AG04449 (cell line): ENCODE data around the gene TDRD7.
"Not testable (repeated sequence)": the region's sequence is repeated elsewhere in the genome, so short reads cannot be mapped to it uniquely, and the experiment has no call there.

Experiments used
- CTCF ChIA-PET: fragments of 350-600 bp; formaldehyde crosslinking; extraction: SDS; loops from one replicate; lab custom pipeline; 2021; ENCODE audit warnings: antibody characterized with exemption; lab: Yijun Ruan, JAX
- POLR2A ChIA-PET: fragments of 400-600, 350-600 bp; formaldehyde crosslinking; extraction: SDS; loops from one replicate; lab custom pipeline; 2020; ENCODE audit warnings: antibody characterized with exemption, inconsistent platforms; lab: Yijun Ruan, JAX
- DNase-seq: peaks from one replicate; pipeline ENCODE4 v3.0.0-alpha.2; 2010; ENCODE audit warnings: low read depth, low spot score
- H3K4me3 ChIP-seq: 2 replicates; pipeline ENCODE4 v1.5.1; 2011; ENCODE audit warnings: low read depth, mild to moderate bottlenecking, control low read depth, low read length
- TF ChIP-seq, protein P1 (sequence below): IDR thresholded peaks from one replicate; pipeline ENCODE4 v1.5.1; 2011; ENCODE audit warnings: mild to moderate bottlenecking, moderate library complexity, low read length, control low read depth, inconsistent platforms; ENCODE audit not compliant: insufficient read depth; ENCODE audit errors: missing control alignments

TDRD7 gene

DNA sequence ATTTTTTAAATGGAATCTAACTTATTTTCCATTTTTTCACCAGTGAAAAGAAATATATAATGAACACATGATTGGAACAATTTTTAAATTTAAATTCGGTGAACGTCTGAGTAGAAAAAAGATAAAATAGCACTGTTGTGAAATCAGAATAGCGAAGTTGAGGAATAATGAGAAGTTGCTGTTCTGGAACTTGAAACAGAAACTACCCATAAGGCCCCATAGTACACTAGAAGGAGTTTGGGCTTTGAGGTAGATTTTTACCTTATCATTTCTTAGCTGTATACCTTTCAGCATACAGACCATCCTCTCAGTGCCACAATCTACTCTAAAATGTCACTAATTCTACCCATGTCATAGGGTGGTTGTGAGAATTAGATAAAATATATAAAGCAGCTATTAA is 35.1 kb downstream of the TDRD7 start:
- DNase-seq, result no peak
- TF ChIP-seq, protein P1, sequence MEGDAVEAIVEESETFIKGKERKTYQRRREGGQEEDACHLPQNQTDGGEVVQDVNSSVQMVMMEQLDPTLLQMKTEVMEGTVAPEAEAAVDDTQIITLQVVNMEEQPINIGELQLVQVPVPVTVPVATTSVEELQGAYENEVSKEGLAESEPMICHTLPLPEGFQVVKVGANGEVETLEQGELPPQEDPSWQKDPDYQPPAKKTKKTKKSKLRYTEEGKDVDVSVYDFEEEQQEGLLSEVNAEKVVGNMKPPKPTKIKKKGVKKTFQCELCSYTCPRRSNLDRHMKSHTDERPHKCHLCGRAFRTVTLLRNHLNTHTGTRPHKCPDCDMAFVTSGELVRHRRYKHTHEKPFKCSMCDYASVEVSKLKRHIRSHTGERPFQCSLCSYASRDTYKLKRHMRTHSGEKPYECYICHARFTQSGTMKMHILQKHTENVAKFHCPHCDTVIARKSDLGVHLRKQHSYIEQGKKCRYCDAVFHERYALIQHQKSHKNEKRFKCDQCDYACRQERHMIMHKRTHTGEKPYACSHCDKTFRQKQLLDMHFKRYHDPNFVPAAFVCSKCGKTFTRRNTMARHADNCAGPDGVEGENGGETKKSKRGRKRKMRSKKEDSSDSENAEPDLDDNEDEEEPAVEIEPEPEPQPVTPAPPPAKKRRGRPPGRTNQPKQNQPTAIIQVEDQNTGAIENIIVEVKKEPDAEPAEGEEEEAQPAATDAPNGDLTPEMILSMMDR, result no peak
- ChIA-PET POLR2A (no interaction called here), CTCF (interaction anchor here (0.9 to 2.3 kb wide), 3 partner anchors 20 to 152 kb away, joined by 4 to 9 read pairs (median 5); no protein-coding TSS in a partner anchor)
- no peak overlapping the region for H3K4me3 ChIP-seq

DNA sequence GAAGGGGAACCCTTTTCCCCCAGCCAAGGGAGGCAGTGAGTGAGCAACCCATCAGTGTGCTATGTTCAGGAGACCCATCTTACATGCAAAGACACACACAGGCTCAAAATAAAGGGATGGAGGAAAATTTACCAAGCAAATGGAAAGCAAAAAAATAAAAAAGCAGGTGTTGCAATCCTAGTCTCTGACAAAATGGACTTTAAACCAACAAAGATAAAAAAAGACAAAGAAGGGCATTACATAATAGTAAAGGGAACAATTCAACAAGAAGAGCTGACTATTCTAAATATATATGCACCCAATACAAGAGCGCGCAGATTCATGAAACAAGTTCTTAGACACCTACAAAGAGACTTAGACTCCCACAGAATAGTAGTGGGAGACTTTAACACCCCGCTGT is 41.7 kb downstream of the TDRD7 start:
- POLR2A ChIA-PET, result not testable (repeated sequence)

DNA sequence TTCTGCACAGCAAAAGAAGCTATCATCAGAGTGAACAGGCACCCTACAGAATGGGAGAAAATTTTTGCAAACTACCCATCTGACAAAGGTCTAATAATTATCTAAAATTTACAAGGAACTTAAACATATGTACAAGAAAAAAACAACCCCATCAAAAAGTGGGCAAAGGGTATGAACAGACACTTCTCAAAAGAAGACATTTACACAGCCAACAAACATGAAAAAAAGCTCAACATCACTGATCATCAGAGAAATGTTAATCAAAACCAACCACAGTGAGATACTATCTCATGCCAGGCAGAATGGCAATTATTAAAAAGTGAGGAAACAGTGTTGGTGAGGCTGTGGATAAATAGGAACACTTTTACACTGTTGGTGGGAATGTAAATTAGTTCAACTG is 44.9 kb downstream of the TDRD7 start:
- CTCF ChIA-PET, result interaction anchor here (0.8 to 1.6 kb wide), 4 partner anchors 11 to 142 kb away, joined by 3 to 6 read pairs (median 4); no protein-coding TSS in a partner anchor
- POLR2A ChIA-PET, DNase-seq, H3K4me3 ChIP-seq: not testable (repeated sequence)

More for the DNA sequence above, 41.7 kb downstream of the TDRD7 start:
- H3K4me3 ChIP-seq, DNase-seq: not testable (repeated sequence)
- CTCF ChIA-PET, result interaction anchor here (1.0 kb wide), 1 partner anchor 16 kb away, joined by 3 read pairs; no protein-coding TSS in a partner anchor

DNA sequence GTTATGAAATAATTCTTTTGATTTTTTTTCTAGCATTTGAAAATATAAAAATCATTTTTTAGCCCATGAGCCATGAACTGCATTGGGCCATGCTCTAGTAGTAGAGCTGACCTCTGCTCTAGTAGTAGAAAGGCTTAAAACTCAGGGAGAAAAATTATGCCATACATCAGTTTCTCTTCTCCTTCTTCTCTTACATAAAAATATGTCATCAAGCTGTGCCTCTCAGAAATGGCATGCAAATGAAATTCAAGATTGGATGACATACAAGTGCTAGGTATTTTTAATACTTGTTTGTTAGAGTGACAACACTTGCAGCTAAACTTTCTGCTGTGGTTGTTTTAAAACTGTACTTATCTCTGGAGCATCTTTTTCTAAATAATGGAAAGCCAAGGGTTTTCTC is 47.4 kb downstream of the TDRD7 start:
- TF ChIP-seq, protein P1, result no peak
- ChIA-PET POLR2A (no interaction called here), CTCF (interaction anchor here (1.8 to 17.1 kb wide), 2 partner anchors 9 to 144 kb away, joined by 21 to 780 read pairs; no protein-coding TSS in a partner anchor)
- DNase-seq, result no peak
- H3K4me3 ChIP-seq, result no peak overlapping the region

DNA sequence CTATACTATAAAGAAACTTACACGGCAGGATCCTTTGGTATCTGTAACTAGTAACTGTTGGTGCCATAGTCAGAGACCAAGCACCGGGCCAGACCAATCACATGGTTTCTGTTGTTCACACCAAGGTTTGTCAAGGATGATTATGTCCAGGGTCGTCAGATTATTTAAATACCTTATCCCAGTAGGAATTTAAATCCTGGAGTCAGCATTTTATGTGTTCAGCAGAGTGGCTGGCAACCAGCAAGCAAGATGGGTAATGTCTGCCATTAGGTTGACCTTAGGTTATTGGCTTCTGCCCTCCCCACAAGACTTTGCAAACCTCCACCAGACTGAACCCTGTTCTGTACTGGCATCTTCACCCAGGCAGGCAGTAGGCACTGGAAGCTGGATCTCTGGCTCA is 50.3 kb downstream of the TDRD7 start:
- TF ChIP-seq, protein P1, result no peak
- ChIA-PET CTCF (interaction anchor here (1.6 to 17.1 kb wide), 2 partner anchors 8 to 141 kb away, joined by 12 to 780 read pairs; no protein-coding TSS in a partner anchor), POLR2A (no interaction called here)
- no peak overlapping the region for H3K4me3 ChIP-seq
- no peak for DNase-seq

DNA sequence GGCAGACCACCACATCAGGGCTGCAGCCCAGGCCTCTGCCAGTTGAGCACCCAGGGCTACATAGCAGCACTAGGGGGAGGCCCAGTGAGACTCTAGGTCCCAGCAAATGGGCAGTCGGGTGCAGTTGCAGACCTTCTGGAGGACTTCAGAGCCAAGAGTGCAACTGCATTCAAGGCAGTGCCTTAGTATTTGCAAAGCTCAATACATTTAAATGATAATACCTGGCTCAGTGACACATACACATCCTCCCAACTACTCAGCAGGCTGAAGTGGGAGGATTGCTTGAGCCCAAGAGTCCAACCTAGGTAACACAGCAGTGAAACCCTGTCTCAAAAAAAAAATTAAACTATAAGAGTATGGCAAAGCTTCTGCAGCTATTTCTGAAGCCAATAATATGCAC is 51.0 kb downstream of the TDRD7 start:
- TF ChIP-seq, protein P1, result no peak
- H3K4me3 ChIP-seq, result no peak overlapping the region
- ChIA-PET POLR2A (no interaction called here), CTCF (interaction anchor here (17.1 kb wide), 1 partner anchor 140 kb away, joined by 780 read pairs; no protein-coding TSS in a partner anchor)
- DNase-seq, result no peak

DNA sequence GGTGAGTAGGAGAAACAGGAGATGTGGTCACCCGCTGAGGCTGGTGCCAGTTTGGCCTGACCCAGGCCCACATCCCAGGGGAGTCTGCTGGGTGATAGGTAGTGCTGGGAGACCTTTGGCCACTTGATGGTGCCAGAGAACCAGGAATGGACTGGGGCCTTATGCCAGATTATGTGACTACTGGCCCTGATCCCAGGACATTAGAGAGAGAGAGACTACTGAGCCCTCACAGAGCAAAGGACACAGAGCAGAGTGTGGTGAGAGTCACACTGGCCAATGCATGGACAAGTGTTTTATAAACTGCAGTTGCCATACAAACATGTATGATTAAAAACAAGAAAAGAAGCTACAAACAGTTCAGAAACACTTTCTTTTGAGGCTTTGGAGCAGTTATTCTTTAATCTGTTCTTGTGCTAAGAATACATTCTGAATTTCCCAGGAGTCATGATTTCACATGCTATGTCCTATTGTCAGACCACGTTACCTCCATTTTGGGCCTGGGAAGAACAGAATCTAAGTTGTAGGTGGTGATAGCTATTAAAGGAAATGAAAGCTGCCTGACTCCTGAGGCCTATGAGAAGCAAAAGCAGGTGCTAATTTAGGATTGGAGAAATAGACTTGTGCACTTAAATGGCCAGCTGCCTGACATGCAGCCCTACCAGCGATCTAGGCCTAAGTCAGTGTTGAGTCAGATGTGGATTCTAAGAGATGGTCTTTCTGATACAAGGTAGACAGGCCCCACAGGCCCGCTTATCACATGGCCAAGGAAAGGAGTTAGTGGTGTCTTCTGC is 57.0 kb downstream of the TDRD7 start:
- no peak for DNase-seq
- TF ChIP-seq, protein P1, result peak; percentile 77
- CTCF ChIA-PET, result interaction anchor here (0.6 to 17.1 kb wide), 33 partner anchors 8 to 434 kb away, joined by 3 to 780 read pairs (median 4); partner anchors contain the start of gene TMOD1
- no peak overlapping the region for H3K4me3 ChIP-seq
- POLR2A ChIA-PET, result interaction anchor here (1.3 kb wide), 1 partner anchor 130 kb away, joined by 6 read pairs; no protein-coding TSS in a partner anchor
